SK-N-MC (cell line): ENCODE measurements around the gene B3GNT3.
"Not testable (repeated sequence)": the region's sequence is repeated elsewhere in the genome, so short reads cannot be mapped to it uniquely, and the experiment has no call there.

ENCODE experiments used
- EZH2 ChIP-seq: fragments of 200-600 bp; sonication (generic); IDR thresholded peaks from one replicate; pipeline ENCODE4 v1.6.1; 2017; ENCODE audit warnings: antibody characterized with exemption
- POLR2AphosphoS5 ChIP-seq: IDR thresholded peaks from 2 replicates; pipeline ENCODE4 v1.6.1; 2012; ENCODE audit warnings: mild to moderate bottlenecking, low read depth, low read length, borderline replicate concordance

- not testable (repeated sequence) for TF ChIP-seq POLR2AphosphoS5, EZH2
These were observed 11.2 kb upstream of the B3GNT3 start for GRCh38 chr19:17783721-17784120.
